Mesenchymal stem cell (in vitro differentiated cells and primary cell): Measurements from ENCODE around the gene UPP1.

Source experiments
- DNase-seq: peaks from one replicate; pipeline ENCODE4 v3.0.0-alpha.2; 2013
- H2AFZ ChIP-seq: one replicate; pipeline ENCODE4 v1.6.1; 2013; ENCODE audit warnings: low read depth, mild to moderate bottlenecking, control low read depth, inconsistent platforms, low read length, moderate library complexity
- H2AK5ac ChIP-seq: 2 replicates; pipeline ENCODE4 v1.6.1; 2013; ENCODE audit warnings: low read length, moderate library complexity, mild to moderate bottlenecking, inconsistent platforms; ENCODE audit not compliant: severe bottlenecking
- H2BK120ac ChIP-seq: one replicate; pipeline ENCODE4 v1.6.1; 2013; ENCODE audit warnings: low read depth, mild to moderate bottlenecking, inconsistent platforms, low read length, moderate library complexity
- H2BK12ac ChIP-seq, 2 experiments: one replicate each; pipeline ENCODE4 v1.6.1; 2013; ENCODE audit warnings: inconsistent platforms in 2 of 2, low read length in 2 of 2, mild to moderate bottlenecking in 2 of 2, moderate library complexity in 2 of 2, control low read depth in 1 of 2
- H2BK15ac ChIP-seq: one replicate; pipeline ENCODE4 v1.6.1; 2013; ENCODE audit warnings: mild to moderate bottlenecking, low read depth, inconsistent platforms; ENCODE audit not compliant: poor library complexity, severe bottlenecking
- H2BK5ac ChIP-seq: 2 replicates; pipeline ENCODE4 v1.6.1; 2013; ENCODE audit warnings: low read depth, mild to moderate bottlenecking, low read length, control low read depth, inconsistent platforms; ENCODE audit not compliant: poor library complexity, severe bottlenecking
- H3K14ac ChIP-seq, 2 experiments: one replicate each; pipeline ENCODE4 v1.6.1; 2013; ENCODE audit warnings: inconsistent platforms in 2 of 2, low read length in 2 of 2, control low read depth in 1 of 2, mild to moderate bottlenecking in 1 of 2, moderate library complexity in 1 of 2
- H3K18ac ChIP-seq, 2 experiments: one replicate each; pipeline ENCODE4 v1.6.1; 2013; ENCODE audit warnings: inconsistent platforms in 2 of 2, low read length in 2 of 2, control low read depth in 1 of 2, low read depth in 1 of 2, mild to moderate bottlenecking in 1 of 2
- H3K23ac ChIP-seq, 2 experiments: one replicate each; pipeline ENCODE4 v1.6.1; 2013; ENCODE audit warnings: inconsistent platforms in 2 of 2, low read length in 2 of 2, mild to moderate bottlenecking in 2 of 2, moderate library complexity in 2 of 2, control low read depth in 1 of 2
- H3K27ac ChIP-seq: 2 replicates; pipeline ENCODE4 v1.5.1; 2013; ENCODE audit warnings: mild to moderate bottlenecking, moderate library complexity, low read length, control low read depth, inconsistent platforms; ENCODE audit not compliant: poor library complexity, severe bottlenecking
- H3K27me3 ChIP-seq, 2 experiments: 2 replicates each; pipeline versions ENCODE4 v1.6.1 to v1.7.0; 2013; ENCODE audit warnings: low read length in 2 of 2, mild to moderate bottlenecking in 2 of 2, moderate library complexity in 2 of 2, control low read depth in 1 of 2, inconsistent platforms in 1 of 2; ENCODE audit not compliant: control insufficient read depth in 1 of 2, insufficient read depth in 1 of 2
- H3K36me3 ChIP-seq, 2 experiments: 2 replicates each; pipeline versions ENCODE4 v1.6.1 to v1.7.0; 2013; ENCODE audit warnings: low read length in 2 of 2, control low read depth in 1 of 2, inconsistent platforms in 1 of 2, low read depth in 1 of 2, mild to moderate bottlenecking in 1 of 2; ENCODE audit not compliant: insufficient read depth in 2 of 2, control insufficient read depth in 1 of 2
- H3K4ac ChIP-seq, 2 experiments: one replicate each; pipeline ENCODE4 v1.6.1; 2013; ENCODE audit warnings: inconsistent platforms in 2 of 2, low read length in 2 of 2, mild to moderate bottlenecking in 2 of 2, moderate library complexity in 2 of 2, control low read depth in 1 of 2, low read depth in 1 of 2
- H3K4me1 ChIP-seq: 2 replicates; pipeline ENCODE4 v1.6.1; 2013; ENCODE audit warnings: low read depth, low read length, control low read depth; ENCODE audit not compliant: control insufficient read depth, insufficient read depth
- H3K4me2 ChIP-seq: 2 replicates; pipeline ENCODE4 v1.6.1; 2013; ENCODE audit warnings: low read length, mild to moderate bottlenecking, inconsistent platforms; ENCODE audit not compliant: poor library complexity, severe bottlenecking
- H3K4me3 ChIP-seq, 2 experiments: 2 replicates each; pipeline versions ENCODE4 v1.5.1 to v1.7.0; 2013; ENCODE audit warnings: low read length in 2 of 2, mild to moderate bottlenecking in 2 of 2, control low read depth in 1 of 2, low read depth in 1 of 2; ENCODE audit not compliant: insufficient read depth in 1 of 2
- H3K79me1 ChIP-seq: replicated peaks from 2 replicates; pipeline ENCODE4 v1.6.1; 2013; ENCODE audit warnings: mild to moderate bottlenecking, control low read depth, low read length, inconsistent platforms; ENCODE audit not compliant: poor library complexity, severe bottlenecking
- H3K9ac ChIP-seq: 2 replicates; pipeline ENCODE4 v1.7.0; 2013; ENCODE audit warnings: mild to moderate bottlenecking, low read length, moderate library complexity
- H3K9me3 ChIP-seq: 2 replicates; pipeline ENCODE4 v1.7.0; 2013; ENCODE audit warnings: mild to moderate bottlenecking, low read length; ENCODE audit not compliant: control insufficient read depth
- H4K8ac ChIP-seq: one replicate; pipeline ENCODE4 v1.6.1; 2013; ENCODE audit warnings: inconsistent platforms, mild to moderate bottlenecking, low read length, moderate library complexity
- H4K91ac ChIP-seq: one replicate; pipeline ENCODE4 v1.6.1; 2013; ENCODE audit warnings: mild to moderate bottlenecking, low read length, inconsistent platforms
- whole genome bisulfite sequencing: methylation state at CpG from one replicate; pipeline ENCODE4 v1.1.7; 2013; ENCODE audit warnings: mixed read lengths; 5-methylcytosine and 5-hydroxymethylcytosine counted together

The UPP1 gene

DNA sequence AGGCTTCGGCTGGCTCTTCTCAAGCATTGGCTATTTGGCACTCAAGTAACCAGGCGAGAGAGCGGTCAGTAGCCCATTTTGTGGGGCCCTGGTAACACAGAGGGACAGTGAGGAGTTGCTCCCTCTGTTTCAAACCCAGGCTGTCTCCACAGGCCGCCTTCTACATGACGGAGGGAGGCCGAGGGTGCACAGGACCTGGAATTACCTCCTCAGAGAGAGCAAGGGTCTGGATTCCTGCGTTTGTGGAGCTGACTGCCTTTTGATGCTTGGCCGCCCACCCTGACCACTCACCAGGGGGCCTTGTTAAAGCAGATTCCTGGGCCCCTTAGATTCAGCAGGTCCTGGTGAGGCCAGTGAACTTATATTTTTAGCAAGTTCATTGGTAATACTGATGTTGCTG, 12.3 kb downstream of the UPP1 start:
- H3K27me3 ChIP-seq = no peaks in the 10 kb centered on the region
- no peak for DNase-seq
- no peak overlapping the region for H3K4me3 ChIP-seq
- no peak overlapping the region for H4K91ac ChIP-seq
- peaks cover 19% of the 10 kb centered on the region for H3K79me1 ChIP-seq
- no peak overlapping the region for H2AFZ ChIP-seq
- H2BK120ac ChIP-seq = no peak overlapping the region
- H3K14ac ChIP-seq = no peak overlapping the region
- H2BK5ac ChIP-seq = no peak overlapping the region
- peaks cover 9% of the 10 kb centered on the region for H3K4me1 ChIP-seq
- H3K4me2 ChIP-seq = no peak overlapping the region
- no peak overlapping the region for H2AK5ac ChIP-seq
- WGBS = 98% methylated on average over 8 of the region's 8 CpGs
- no peak overlapping the region for H3K9ac ChIP-seq
- H3K4ac ChIP-seq = no peak overlapping the region
- H3K23ac ChIP-seq = no peak overlapping the region
- no peak overlapping the region for H2BK15ac ChIP-seq
- no peak overlapping the region for H2BK12ac ChIP-seq
- H3K18ac ChIP-seq = no peak overlapping the region
- H3K36me3 ChIP-seq = peaks cover 32 to 84% of the 10 kb centered on the region in 2 experiments
- H4K8ac ChIP-seq = no peak overlapping the region
- no peak overlapping the region for H3K27ac ChIP-seq
- H3K9me3 ChIP-seq = no peaks in the 10 kb centered on the region

DNA sequence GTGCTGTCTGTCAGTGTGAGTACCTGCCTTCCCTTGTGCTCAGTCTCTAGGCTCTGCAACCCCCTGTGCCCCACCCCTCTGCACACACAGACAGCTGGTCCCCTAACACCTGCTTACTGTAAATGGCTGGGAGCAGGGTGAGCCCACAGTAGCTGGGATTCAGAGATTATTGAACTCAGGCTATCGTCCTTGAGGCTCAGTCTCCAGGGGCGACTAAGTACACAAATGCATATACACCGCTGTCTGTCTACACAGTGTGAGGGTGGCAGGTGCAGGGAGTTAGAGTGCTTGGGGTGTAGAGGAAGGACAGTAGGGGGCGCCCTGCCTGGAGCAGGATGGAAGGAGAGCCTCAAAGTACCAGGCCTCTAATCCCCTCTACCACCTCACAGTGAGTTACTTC, 12.9 kb downstream of the UPP1 start:
- Histone ChIP-seq H3K9ac (no peak overlapping the region), H3K79me1 (peaks cover 17% of the 10 kb centered on the region), H2BK15ac (no peak overlapping the region), H3K4me2 (no peak overlapping the region), H4K8ac (no peak overlapping the region), H3K4me1 (peaks cover 9% of the 10 kb centered on the region), H3K36me3 (peaks cover 36 to 89% of the 10 kb centered on the region in 2 experiments), H2AK5ac (no peak overlapping the region), H3K23ac (no peak overlapping the region), H2BK5ac (no peak overlapping the region), H3K4me3 (no peak overlapping the region), H3K27ac (no peak overlapping the region), H3K18ac (no peak overlapping the region), H4K91ac (no peak overlapping the region), H2AFZ (no peak overlapping the region), H2BK120ac (no peak overlapping the region), H3K4ac (no peak overlapping the region), H3K27me3 (no peaks in the 10 kb centered on the region), H2BK12ac (no peak overlapping the region), H3K14ac (no peak overlapping the region), H3K9me3 (no peaks in the 10 kb centered on the region)
- DNase-seq = no peak
- WGBS = 89% methylated on average over 3 of the region's 4 CpGs

DNA sequence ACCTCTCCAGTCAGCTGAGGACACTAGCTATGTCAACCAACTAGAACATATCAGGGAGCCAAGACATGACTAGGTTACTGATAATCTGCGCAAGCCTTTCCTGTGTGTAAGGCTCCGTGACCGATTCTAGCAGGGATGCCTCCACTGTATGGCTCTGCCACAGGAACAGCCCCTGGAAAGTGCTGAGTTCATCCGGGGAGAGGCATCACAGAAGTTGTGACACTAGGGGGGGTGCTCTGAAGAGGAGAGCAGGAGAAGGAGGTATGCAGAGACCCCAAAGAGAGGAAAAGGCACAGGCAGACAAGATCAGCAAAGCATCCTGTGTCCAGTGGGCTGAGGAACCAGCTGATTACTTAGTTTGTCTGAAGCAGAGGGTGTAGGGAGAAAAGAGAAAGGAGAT, 13.5 kb downstream of the UPP1 start:
- H2AFZ ChIP-seq = no peak overlapping the region
- peaks cover 17% of the 10 kb centered on the region for H3K79me1 ChIP-seq
- no peak overlapping the region for H3K23ac ChIP-seq
- H3K4me2 ChIP-seq = no peak overlapping the region
- no peak overlapping the region for H2BK15ac ChIP-seq
- no peak overlapping the region for H2BK120ac ChIP-seq
- H2BK12ac ChIP-seq = no peak overlapping the region
- no peak overlapping the region for H2BK5ac ChIP-seq
- no peak for DNase-seq
- no peak overlapping the region for H3K9ac ChIP-seq
- H3K18ac ChIP-seq = no peak overlapping the region
- no peaks in the 10 kb centered on the region for H3K27me3 ChIP-seq
- no peak overlapping the region for H4K8ac ChIP-seq
- peaks cover 7% of the 10 kb centered on the region for H3K4me1 ChIP-seq
- no peak overlapping the region for H3K4me3 ChIP-seq
- peaks cover 42 to 90% of the 10 kb centered on the region in 2 experiments for H3K36me3 ChIP-seq
- WGBS = 97% methylated on average over 4 of the region's 4 CpGs
- no peak overlapping the region for H3K27ac ChIP-seq
- no peak overlapping the region for H2AK5ac ChIP-seq
- no peak overlapping the region for H3K4ac ChIP-seq
- no peaks in the 10 kb centered on the region for H3K9me3 ChIP-seq
- H3K14ac ChIP-seq = no peak overlapping the region
- no peak overlapping the region for H4K91ac ChIP-seq

DNA sequence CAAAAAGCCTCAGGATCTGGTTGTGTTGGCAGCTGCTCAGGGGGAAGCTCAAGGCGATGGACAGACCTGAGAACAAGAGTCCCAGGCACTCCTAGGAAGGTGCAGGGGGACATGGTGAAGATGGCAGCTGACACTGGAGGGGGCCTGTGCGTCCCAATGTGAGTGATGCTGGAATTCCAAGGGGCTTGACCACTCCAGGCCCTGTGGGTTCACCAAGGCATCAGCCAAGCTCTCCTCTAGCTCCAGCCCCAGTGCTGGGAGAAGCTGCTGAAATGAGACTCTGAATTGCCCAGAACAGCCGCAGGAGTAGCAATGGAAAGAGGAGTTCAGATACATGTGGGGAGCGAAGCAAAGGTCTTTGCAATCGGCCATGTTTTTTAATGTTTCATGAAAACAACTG, 16.0 kb downstream of the UPP1 start:
- Histone ChIP-seq H3K18ac (no peak overlapping the region), H2AFZ (no peak overlapping the region), H3K4me3 (no peak overlapping the region), H4K91ac (no peak overlapping the region), H3K4me1 (peaks cover 7% of the 10 kb centered on the region), H3K9me3 (no peaks in the 10 kb centered on the region), H2BK12ac (no peak overlapping the region), H3K36me3 (peaks cover 53 to 86% of the 10 kb centered on the region in 2 experiments), H2BK120ac (no peak overlapping the region), H2BK15ac (no peak overlapping the region), H3K27ac (no peak overlapping the region), H2AK5ac (no peak overlapping the region), H3K4me2 (no peak overlapping the region), H3K14ac (no peak overlapping the region), H3K79me1 (peaks cover 10% of the 10 kb centered on the region), H3K9ac (no peak overlapping the region), H2BK5ac (no peak overlapping the region), H3K27me3 (no peaks in the 10 kb centered on the region), H3K4ac (no peak overlapping the region), H3K23ac (no peak overlapping the region), H4K8ac (no peak overlapping the region)
- DNase-seq = no peak
- 99% methylated on average over 5 of the region's 5 CpGs for WGBS
